Measurements from ENCODE around the gene CCDC159.
A peak's percentile ranks its signal among the peaks of the same experiment; 100 is the strongest.
"Not testable (repeated sequence)": the region's sequence is repeated elsewhere in the genome, so short reads cannot be mapped to it uniquely, and the experiment has no call there.

CCDC159 gene

DNA sequence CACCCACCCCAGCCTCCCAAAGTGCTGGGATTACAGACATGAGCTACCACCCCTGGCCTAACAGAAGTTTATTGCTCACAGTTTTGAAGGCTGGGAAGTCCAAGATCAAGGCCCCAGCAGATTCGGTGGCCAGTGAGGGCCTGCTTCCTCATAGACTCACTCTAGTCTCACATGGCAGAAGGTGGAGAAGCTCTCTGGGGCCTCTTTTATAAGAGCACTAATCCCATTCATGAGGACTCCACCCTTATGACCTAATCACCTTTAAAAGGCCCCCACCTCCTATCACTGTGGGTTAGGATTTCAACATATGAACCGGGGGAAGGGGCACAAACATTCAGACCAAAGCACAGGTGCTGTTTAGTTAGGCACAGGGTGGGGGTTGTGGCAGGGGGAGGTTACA, 21.2 kb downstream of the CCDC159 start:
- no peak for DNase-seq

DNA sequence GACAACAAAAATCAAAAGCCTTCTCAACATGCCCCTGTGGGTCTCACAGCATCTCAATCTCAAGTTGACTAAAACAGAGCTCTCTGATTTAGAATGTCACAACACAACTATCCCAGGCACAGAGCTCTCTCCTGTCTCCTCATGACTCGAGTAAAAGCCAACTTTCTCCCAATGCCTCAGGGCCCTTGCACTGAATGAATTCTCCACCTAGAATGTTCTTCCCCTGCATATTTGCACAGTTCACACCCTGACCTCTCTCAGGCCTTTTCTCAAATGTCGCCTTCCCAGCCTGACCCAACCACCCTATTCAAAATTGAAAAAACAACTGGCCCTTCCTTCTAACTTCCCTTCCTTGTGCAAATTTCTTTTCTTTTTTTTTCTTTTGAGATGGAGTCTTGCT, 24.4 kb downstream of the CCDC159 start:
- no peak for DNase-seq

DNA sequence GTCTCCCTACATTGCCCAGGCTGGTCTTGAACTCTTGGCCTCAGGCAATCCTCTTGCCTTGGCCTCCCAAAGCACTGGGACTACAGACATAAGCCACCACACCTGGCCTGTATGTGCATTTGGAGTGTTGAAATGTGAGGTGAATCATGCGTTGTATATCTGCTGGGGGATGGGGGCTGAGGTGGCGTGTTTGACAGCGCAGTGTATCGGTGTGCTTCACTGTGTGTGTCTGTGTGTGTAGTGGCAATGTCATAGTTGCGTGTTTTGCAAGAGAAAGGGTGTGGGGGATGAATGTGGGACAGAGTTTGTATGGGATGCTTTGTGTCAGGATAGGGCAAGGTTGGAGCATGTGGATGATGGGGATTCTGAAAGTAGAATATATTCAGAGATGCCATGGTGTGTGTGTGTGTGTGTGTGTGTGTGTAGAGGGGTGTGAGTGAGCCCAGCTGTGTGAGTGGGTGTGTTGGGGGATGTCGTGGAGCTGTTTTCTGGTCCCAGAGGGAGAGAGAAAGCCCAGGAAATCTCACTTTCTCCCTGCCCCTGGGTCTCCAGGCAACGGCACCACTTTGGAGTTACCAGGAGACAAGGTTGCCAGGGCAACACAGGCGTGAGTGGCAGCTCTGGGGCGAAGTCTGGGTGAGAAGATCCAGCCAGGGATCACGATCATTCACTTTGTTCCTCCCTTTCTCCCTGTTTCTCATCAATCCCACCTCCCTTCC, 27.0 kb downstream of the CCDC159 start:
- no peak for DNase-seq

DNA sequence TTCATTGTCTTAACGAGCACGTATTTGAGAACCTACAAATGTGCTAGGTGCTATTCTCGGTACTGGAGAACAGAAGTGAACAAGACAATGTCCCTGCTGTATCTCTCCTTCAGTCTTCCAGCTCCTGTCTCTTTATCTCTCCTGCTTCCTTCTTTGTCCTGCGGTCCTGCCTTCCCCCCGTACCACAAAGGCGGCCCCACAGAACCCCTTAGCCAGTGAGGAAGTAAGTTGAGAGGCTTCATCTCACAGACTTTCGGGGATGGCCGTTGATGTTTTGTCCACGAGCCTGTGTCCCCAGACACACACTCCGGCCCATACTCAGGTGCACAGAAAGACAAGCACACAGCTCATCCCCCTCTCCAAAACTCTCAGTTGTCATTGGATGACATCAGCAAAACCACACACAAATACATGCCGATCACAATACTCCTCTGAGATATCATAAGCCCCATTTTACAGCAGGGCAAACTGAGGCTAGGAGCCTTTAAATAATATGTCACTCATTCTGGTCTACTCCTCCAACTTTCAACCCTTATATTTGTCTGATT, 27.6 kb downstream of the CCDC159 start:
- DNase-seq, result no peak

DNA sequence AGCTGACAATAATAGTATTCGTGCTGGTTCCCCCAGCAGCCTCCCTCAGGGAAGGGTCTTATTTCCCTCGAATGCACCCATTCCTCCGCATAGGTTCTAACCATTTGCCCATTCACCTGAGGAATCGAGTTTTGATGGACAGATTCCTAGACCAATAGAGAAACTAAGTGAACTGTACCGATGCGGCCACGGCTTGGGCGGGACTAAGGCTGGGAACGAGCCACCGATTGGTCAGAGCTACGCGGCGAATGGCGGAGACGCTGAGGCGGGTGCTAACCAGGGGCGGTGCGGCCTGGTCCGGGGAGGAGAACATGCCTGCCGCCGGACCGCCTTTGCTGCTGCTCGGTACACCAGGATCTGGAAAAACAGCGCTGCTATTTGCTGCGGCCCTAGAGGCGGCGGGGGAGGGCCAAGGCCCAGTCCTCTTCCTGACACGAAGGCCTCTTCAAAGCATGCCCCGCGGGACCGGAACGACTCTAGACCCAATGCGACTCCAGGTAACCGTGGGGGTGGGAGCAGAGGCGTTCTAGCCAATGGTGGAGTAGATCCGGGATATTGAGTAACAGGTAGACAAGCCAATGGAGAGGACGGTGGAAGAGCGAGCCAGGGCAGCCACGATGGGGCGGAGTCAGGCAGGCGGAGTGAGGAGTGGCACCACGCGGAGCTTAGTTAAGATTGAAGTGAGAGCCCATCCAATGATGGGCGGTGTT, 28.3 kb downstream of the CCDC159 start, which contains the start of gene SWSAP1:
Gene SWSAP1, plus strand, starts transcription at position 234 of the 710 bp plus-strand sequence. Its CDS starts 15 bp downstream, at position 249.
- DNase-seq, result peak; percentile 98

DNA sequence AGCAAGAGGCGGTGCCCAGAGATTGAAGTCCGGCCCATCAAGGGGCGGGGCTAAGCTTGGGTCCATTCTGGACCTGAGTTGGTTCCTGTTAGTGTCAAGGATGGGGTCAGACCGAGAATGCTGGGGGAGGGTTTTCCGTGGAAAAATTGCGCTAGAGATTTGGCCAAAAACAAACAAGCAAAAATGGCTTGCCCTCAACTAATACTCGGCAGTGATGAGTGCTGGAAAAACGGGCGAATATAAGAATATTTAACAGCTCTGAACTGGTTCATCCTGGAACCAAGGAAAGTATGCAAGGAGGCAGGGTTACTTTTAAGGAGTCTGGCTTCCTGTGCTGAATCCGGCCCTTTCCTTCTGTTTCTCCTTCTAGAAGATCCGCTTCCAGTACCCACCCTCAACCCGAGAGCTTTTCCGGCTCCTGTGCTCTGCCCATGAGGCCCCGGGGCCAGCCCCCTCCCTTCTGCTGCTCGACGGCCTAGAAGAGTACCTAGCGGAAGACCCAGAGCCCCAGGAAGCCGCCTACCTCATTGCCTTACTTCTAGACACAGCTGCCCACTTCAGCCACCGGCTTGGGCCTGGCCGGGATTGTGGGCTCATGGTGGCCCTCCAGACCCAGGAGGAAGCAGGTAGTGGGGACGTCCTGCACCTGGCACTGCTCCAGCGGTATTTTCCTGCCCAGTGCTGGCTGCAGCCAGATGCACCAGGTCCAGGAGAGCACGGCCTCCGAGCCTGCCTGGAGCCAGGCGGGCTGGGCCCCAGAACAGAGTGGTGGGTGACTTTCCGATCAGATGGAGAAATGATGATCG, 29.0 kb downstream of the CCDC159 start:
- DNase-seq, result peak; percentile 79

DNA sequence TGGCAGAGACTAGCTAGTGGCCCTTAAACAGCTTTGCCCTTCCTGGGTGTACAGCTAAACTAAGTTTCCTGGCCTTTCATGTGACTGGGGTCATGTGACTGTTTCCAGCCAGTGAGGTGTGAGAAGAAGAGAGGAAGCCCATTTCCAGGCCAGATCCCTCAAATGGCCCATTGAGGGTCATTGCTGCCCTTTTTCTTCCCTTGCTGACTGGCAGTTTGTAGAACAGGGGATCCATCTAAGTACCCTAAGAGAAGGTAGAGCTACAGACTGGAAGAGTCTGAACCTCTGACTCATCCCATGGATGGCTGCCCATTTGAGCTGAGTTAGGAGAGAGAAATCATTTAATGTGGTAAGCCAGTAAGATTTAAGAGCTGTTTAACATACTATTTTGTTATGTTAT, 30.9 kb downstream of the CCDC159 start:
- no peak for DNase-seq

DNA sequence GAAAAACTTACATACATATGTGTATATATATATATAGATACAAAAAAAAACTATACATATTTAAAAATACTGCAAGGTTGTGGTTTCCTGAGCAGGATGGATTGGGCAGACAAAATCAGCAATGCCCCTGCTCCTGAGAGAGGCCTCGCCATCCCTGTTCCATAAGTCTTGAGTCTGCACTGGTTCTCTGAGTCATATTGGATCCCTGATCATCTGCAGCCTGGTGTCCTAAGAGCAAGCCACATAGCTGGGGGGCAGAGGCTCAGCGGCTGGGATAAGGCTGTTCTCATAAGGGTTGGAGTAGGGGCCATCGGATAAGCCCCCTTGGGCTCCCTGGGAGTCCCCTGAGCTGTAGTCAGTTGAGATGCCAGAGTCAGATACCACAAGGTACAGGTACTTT, 31.4 kb downstream of the CCDC159 start:
- no peak for DNase-seq

DNA sequence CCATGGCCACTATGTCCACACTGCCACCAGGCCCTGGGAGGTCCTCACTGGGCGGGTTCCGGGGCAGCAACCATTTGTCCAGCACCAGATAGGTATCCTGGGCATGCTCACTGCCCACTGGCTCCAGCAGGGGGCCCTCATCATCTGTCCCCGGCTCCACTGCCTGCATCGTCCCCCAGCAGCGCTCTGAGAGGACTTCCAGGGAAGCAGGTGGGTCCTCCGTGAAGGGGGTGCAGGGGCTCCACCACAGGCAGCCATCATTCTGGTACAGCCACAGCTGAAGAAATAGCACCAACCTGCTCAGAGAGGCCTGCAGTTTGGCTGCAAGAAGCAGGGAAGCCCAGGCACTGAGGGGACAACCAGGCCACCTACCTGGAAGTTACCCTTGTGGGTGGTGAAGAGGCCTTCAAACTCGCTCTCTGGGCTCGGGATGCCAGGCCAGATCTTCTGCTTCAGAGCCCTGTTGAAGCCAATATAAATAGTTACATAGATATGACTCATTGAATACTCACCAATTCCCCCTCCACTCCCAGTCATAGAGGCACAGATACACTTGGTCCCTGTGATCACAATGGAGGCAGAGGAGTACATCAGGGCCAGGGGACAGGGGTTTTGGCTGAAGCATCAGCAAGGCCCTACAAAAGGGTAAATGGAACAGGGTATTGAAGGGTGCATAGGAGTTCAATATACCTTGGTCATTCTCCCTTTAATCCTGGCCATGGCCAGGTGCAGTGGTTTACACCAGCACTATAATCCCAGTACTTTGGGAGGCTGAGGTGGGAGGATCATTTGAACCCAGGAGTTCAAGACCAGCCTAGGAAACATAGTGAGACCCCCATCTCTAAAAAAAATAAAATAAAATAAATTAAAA, 32.2 kb downstream of the CCDC159 start:
- no peak for DNase-seq

DNA sequence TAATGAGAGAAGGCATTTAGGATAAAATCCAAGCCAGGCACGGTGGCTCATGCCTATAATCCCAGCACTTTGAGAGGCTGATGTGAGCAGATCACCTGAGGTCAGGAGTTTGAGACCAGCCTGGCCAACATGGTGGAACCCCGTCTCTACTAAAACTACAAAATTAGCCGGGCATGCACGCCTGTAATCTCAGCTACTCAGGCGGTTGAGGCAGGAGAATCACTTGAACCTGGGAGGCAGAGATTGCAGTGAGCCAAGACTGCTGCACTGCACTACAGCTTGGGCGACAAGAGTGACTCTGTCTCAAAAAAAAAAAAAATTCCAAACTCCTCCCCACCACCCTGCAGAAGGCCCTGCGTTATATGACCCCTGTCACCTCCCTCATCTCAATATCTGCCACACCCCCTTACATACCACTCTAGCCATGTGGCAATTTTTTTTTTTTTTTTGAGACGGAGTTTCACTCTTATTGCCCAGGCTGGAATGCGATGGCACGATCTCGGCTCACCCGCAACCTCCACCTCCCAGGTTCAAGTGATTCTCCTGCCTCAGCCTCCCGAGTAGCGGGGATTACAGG, 33.0 kb downstream of the CCDC159 start:
- DNase-seq, result not testable (repeated sequence)

DNA sequence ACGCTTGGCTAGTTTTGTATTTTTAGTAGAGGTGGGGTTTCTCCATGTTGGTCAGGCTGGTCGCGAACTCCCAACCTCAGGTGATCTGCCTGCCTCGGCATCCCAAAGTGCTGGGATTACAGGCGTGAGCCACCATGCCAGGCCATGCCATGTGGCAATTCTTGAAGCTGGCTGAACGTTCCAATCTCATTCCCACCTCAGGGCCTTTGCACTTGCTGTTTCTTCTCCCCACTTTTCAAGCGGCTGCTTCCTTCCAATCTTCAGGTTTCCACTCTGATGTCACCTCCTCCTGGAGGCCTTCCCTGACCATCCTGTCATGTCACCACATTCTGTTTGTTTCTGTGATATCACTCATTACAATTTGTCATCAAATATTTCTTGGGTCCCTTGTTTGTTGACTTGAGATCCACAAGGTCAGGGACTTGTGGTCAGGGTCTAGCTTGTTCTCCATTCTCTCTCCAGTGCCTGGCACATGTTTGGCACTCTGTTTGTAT, 33.6 kb downstream of the CCDC159 start:
- DNase-seq, result no peak

DNA sequence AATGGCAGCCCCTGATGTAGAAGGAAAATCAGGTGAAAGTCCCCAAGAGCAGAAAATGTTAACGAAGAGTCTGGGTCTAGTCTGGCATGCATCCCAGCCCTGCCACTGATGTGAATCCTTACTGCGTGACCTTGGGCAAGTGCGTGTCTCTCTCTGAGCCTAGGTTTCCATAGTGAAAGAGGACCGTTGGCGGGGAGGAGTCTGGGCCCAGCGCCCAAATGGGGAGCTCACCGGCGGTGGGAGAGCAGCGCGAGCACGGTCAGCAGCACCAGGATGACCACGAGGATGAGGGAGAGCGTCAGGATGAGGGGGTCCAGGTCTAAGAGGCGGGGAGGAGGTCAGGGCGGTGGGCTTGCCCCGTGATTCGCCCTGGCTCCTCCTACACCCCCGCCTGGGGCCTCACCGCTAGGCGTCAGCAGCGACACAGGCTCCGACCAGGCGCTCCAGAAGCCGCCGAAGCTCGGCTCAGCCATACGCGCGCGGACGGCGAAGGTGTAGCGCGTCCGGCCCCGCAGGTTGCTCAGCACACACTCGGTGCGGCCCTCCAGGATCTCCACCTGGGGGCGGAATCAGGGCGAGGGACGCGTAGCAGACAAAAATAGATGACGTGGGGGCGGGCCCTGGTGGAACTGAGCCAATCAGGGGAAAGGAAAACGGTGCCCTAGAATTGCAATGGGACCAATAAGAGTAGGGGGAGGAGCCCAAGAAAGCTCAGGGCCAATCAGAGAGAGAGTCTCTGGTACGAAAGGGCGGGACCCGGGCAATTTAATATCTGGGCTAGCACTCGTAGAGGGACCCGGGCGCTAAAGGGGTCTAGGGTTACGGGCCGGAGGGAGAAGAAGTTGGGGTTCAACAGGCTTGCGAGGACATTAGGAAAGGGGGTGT, 34.6 kb downstream of the CCDC159 start:
- peak; percentile 99 for DNase-seq

DNA sequence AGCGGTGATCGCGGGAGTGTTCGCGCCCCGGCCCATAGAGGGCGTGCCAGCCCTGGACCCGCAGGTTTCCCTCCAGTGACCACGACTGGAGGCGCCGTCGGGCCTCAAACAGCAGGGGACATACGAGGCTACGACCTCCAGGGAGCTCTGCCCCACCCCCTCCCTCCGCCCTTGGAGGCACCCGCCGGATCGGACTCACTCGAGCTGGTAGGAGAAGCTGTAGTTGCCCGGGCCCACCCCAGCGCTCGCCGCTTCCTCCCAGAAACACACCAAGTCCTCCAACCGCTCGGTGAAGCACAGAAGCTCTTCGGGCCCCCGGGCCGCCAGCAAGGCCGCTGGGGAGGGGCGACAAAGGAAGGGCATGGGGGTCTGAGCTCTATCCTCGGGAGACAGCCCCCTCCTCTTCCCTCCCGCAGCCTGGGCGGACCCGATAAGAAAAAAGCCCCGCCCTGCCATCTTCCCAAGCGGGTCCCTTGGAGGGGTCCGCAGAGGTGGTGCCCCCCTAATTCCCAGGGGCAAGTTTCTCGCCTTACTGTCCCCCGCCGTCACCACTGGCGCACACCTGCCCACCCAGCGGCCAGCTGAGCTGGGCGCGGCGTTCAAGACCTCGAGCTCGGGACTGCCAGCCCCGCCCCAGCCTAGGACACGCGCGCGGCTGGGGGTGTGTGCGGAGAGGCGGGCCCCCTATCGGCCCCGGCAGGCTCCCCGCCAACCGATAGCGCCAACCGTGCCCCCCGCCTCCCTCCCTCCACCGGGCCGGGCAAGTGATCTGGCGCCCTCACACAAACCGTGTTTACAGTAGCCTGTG, 36.8 kb downstream of the CCDC159 start:
- no peak for DNase-seq

DNA sequence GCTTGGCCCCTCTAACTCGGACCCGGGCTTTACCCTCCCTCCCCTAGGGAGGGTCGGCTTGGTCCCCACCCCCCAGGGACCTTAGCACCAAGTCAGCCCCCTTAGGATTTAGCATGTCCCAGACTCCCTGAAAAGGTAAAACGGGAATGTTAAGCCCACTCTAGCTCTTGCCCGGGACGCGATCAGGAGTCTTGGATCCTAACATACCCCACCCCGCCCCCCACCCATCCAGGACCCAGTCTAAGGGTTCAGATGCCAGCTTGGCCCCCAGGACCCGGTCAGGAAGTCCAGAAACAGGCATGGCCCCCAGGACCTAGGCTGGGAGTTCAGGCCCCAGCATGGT, 37.4 kb downstream of the CCDC159 start:
- no peak for DNase-seq

DNA sequence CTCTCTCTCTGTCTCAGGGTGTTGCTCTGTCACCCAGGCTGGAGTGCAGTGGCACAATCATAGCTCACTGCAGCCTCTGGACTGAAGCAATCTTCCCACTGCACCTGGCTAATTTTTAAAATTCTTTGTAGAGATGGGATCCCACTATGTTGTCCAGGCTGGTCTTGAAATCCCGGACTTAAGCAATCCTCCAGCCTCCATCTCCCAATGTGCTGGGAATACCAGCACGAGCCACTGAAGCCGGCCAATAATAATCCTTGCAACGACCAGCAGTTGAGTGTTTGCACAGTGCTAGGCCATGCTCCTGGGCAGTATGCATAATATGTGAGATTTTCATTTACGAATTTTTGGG, 38.4 kb downstream of the CCDC159 start:
- no peak for DNase-seq

DNA sequence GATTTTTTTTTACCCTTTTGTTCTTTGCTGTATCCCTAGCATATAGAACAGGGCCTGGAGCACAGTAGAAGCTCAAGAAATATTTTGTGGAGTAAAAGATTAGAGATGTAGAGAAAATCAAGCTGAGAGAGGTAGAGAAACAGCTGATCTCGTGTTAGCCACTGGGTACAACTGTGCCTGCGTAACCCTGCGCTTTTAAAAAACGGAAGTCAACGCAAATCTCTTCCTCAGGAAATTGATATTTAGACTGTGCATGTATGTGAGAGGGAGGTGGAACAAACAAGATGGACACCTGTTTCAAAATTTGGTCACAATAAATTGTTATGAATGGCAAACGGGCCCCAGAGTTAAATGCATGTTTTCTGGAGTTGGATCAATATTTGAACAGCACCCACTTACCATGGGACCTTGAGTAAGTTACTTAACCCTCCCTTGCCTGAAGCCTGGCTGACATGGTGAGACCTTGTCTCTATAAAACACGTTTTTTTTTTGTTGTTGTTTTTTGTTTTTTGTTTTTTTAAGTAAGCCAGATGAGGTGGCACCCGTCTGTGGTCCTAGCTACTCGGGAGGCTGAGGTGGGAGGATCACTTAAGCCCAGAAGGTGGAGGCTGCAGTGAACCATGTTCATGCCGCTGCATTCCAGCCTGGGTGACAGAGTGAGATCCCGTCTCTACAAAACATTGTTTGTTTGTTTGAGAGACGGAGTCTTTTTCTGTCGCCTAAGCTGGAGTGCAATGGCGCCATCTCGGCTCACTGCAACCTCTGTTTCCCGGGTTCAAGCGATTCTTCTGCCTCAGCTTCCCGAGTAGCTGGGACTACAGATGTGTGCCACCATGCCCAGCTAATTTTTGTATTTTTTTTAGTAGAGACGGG, 41.1 kb downstream of the CCDC159 start:
- no peak for DNase-seq

DNA sequence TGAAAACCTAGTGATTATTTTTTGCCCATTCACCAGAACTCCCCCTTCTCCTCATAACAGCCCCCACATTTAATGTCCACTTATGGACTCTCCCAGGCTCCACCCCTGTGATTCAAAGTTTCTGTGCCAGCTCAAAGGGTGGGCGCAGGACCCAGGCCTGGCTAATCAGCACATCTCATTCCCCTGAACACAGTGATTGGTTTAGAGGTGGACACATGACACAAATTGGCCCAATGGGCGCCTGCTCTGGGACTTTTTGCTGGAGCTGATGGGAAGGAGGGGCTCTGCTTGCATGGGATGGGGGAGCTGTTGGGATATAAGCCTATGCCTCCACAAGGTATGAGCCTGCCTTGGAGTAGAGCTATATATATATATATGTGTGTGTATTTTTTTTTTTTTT, 44.0 kb downstream of the CCDC159 start:
- DNase-seq, result no peak

DNA sequence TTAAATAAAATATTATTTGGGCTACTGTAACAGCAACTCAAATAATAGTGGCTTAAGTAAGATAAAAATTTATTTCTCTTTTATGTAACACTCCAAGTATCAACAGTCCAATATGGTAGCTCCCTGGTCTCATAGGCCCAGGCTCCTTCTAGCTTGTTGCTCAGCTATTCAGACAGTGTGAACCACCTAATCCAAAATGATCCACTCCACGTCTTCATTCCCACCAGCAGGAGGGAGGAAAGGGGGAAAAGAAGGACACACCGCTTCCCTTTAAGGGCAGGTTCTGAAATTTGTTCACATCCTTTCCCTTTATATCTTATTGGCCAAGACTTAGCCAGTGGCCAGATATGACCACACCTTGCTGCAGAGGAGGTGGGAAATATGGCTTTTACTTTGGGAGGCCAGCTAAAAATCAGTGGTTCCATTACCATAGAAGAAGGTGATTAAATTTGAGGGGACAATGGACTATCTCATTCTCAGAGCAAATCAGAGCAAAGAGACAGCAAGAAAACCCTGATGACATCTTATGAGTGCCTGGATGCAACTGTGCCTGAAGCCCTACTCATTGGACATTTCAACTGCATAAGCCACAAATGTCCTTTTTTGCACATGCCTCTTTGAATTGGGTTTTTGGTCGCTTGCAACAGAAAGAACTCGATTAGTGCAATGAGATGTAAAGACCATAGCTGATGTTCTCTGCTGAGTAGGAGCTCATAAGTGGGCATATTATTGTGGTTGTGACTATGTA, 44.8 kb downstream of the CCDC159 start:
- DNase-seq, result no peak

Data from central memory CD4-positive, alpha-beta T cell (primary cell).